ENCODE data around the gene C10orf71.

The C10orf71 gene

GRCh38 chr10:49293208-49293603 is 5.8 kb upstream of the C10orf71 start:
- DNase-seq (ENCODE audit: insufficient read length, low spot score) (no peak), FAIRE-seq (no peak)

GRCh38 chr10:49294731-49295130 is 4.2 kb upstream of the C10orf71 start:
- FAIRE-seq, result no peak
- DNase-seq (ENCODE audit: insufficient read length, low spot score), result no peak

GRCh38 chr10:49295297-49295696 is 3.7 kb upstream of the C10orf71 start:
- FAIRE-seq (no peak), DNase-seq (ENCODE audit: insufficient read length, low spot score) (no peak)

GRCh38 chr10:49296382-49296781 is 2.6 kb upstream of the C10orf71 start:
- FAIRE-seq (no peak), DNase-seq (ENCODE audit: insufficient read length, low spot score) (no peak)

- no peak for DNase-seq (ENCODE audit: insufficient read length, low spot score)
- no peak for FAIRE-seq
These were observed 2.1 kb upstream of the C10orf71 start for GRCh38 chr10:49296836-49297235.

GRCh38 chr10:49297818-49298670 is 926 bp upstream of the C10orf71 start:
- no peak for DNase-seq (ENCODE audit: insufficient read length, low spot score)
- FAIRE-seq, result no peak

- no peak for FAIRE-seq
- DNase-seq (ENCODE audit: insufficient read length, low spot score), result no peak
These were observed 343 bp upstream of the C10orf71 start for GRCh38 chr10:49298671-49298982.

GRCh38 chr10:49299816-49300139 is 808 bp downstream of the C10orf71 start:
- DNase-seq (ENCODE audit: insufficient read length, low spot score) (no peak), FAIRE-seq (no peak)

GRCh38 chr10:49300140-49300974 is 1.4 kb downstream of the C10orf71 start:
- DNase-seq (ENCODE audit: insufficient read length, low spot score), result no peak
- no peak for FAIRE-seq

GRCh38 chr10:49301302-49301701 is 2.3 kb downstream of the C10orf71 start:
- DNase-seq (ENCODE audit: insufficient read length, low spot score) (no peak), FAIRE-seq (no peak)

GRCh38 chr10:49302088-49302487 is 3.1 kb downstream of the C10orf71 start:
- FAIRE-seq, result no peak
- DNase-seq (ENCODE audit: insufficient read length, low spot score), result no peak

- no peak for DNase-seq (ENCODE audit: insufficient read length, low spot score)
- FAIRE-seq, result no peak
These were observed 4.7 kb downstream of the C10orf71 start for GRCh38 chr10:49303711-49304110.

- DNase-seq (ENCODE audit: insufficient read length, low spot score) (no peak), FAIRE-seq (no peak)
These were observed 5.2 kb downstream of the C10orf71 start for GRCh38 chr10:49304137-49304536.

GRCh38 chr10:49307921-49308320 is 9.0 kb downstream of the C10orf71 start:
- no peak for DNase-seq (ENCODE audit: insufficient read length, low spot score)
- FAIRE-seq, result no peak

- FAIRE-seq (no peak), DNase-seq (ENCODE audit: insufficient read length, low spot score) (no peak)
These were observed 9.9 kb downstream of the C10orf71 start for GRCh38 chr10:49308881-49309280.

- FAIRE-seq, result no peak
- no peak for DNase-seq (ENCODE audit: insufficient read length, low spot score)
These were observed 10.9 kb downstream of the C10orf71 start for GRCh38 chr10:49309691-49310411.

GRCh38 chr10:49310460-49310859 is 11.5 kb downstream of the C10orf71 start:
- FAIRE-seq, result no peak
- DNase-seq (ENCODE audit: insufficient read length, low spot score), result no peak

- FAIRE-seq (no peak), DNase-seq (ENCODE audit: insufficient read length, low spot score) (no peak)
These were observed 12.1 kb downstream of the C10orf71 start for GRCh38 chr10:49310901-49311554.

GRCh38 chr10:49311555-49312236 is 12.7 kb downstream of the C10orf71 start:
- FAIRE-seq (no peak), DNase-seq (ENCODE audit: insufficient read length, low spot score) (no peak)

- no peak for DNase-seq (ENCODE audit: insufficient read length, low spot score)
- FAIRE-seq, result no peak
These were observed 13.4 kb downstream of the C10orf71 start for GRCh38 chr10:49312246-49312869.

Measured in HTR-8/SVneo (cell line).